Activated CD4-positive, alpha-beta memory T cell treated with anti-CD3 and anti-CD28 coated beads for 36 hours (primary cell): Measurements from ENCODE around the gene GLE1. TPM values are rescaled to one million over a fixed set of nuclear protein-coding genes. Genes with fewer than 3 reads are reported as not detected.
"Not testable (repeated sequence)": the region's sequence is repeated elsewhere in the genome, so short reads cannot be mapped to it uniquely, and the experiment has no call there.

Experiments used
- CTCF ChIA-PET: fragments of 350-600 bp; sonication (Branson Sonifier 250); formaldehyde crosslinking; loops from one replicate; lab custom pipeline; 2021; ENCODE audit warnings: antibody characterized with exemption, inconsistent platforms; lab: Charles Lee
- POLR2A ChIA-PET: fragments of 350-600 bp; sonication (Branson Sonifier 250); formaldehyde crosslinking; loops from one replicate; lab custom pipeline; 2021; ENCODE audit warnings: antibody characterized with exemption; lab: Charles Lee
- DNase-seq: peaks from one replicate; pipeline ENCODE4 v3.0.0-alpha.2; 2020
- H3K27ac Mint-ChIP-seq: one replicate; pipeline ENCODE4 v1.8.0; 2021; ENCODE audit warnings: mixed read lengths
- H3K27me3 Mint-ChIP-seq: one replicate; pipeline ENCODE4 v1.8.0; 2021; ENCODE audit warnings: mixed read lengths
- H3K36me3 Mint-ChIP-seq: one replicate; pipeline ENCODE4 v1.8.0; 2021; ENCODE audit warnings: mixed read lengths
- H3K4me1 Mint-ChIP-seq: one replicate; pipeline ENCODE4 v1.8.0; 2021; ENCODE audit warnings: low read depth, mixed read lengths
- H3K4me3 Mint-ChIP-seq: one replicate; pipeline ENCODE4 v1.8.0; 2021; ENCODE audit warnings: mild to moderate bottlenecking, mixed read lengths
- H3K9me3 Mint-ChIP-seq: one replicate; pipeline ENCODE4 v1.8.0; 2021; ENCODE audit warnings: mixed read lengths
- intact Hi-C: fragments of 100-400 bp; cut with micrococcal nuclease; formaldehyde crosslinking; loops from one replicate; pipeline ENCODE4 v1.15.1; 2023
- total RNA-seq, 2 experiments: library from RNA; stranded (reverse); gene quantifications; one replicate each; pipeline ENCODE4 v1.2.3, GENCODE V29; 2021

GLE1 gene
- total RNA-seq, 2 experiments from 2014 or later = 55.6 to 57.0 TPM

DNA sequence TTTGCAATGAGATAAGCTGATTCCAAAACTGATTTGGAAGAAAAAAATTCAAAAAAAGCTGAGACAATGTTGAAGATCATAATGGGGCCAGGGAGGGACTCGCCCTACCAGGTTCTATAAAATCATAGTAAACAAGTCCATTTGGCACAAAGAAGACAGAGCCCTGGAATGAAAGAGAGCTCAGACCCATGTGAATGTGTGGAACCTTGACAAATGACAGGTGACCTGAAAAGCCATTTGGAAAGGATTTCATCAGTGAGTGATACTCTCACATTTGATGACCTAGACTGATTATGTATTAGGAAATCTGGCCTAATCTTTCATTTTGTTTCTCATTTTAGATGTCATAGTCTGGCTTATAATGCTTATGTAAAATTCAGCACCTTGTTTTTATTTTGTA, 74.7 kb downstream of the GLE1 start:
- no peak overlapping the region for H3K4me3 Mint-ChIP-seq
- ChIA-PET CTCF (interaction anchor here (0.6 to 1.0 kb wide), 2 partner anchors 9 to 557 kb away, joined by 3 to 4 read pairs; no protein-coding TSS in a partner anchor), POLR2A (no interaction called here)
- no peaks in the 10 kb centered on the region for H3K9me3 Mint-ChIP-seq
- peak overlapping the region; percentile 8 for H3K27ac Mint-ChIP-seq
- no peaks in the 10 kb centered on the region for H3K27me3 Mint-ChIP-seq
- H3K36me3 Mint-ChIP-seq = peaks cover 71% of the 10 kb centered on the region
- peaks cover 3% of the 10 kb centered on the region for H3K4me1 Mint-ChIP-seq
- intact Hi-C loops = no loop called here
- DNase-seq = no peak

DNA sequence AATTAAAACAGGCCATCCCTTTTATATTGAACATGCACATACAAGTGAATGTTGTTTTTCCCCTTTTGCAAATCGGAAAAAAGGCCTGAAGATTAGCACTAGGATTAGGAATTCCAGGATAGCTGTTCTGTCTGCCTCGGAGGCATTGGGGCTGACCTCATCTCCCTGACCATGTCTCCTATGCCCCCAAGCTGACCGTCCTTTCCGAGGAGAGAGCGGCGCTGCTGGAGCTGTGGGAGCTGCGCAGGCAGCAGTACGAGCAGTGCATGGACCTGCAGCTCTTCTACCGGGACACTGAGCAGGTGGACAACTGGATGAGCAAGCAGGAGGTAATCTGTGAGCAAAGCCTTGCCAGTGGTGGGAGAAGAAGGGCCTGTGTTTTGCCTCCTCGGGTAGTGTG, 76.2 kb downstream of the GLE1 start:
- ChIA-PET CTCF (no interaction called here), POLR2A (no interaction called here)
- Mint-ChIP-seq H3K27me3 (no peaks in the 10 kb centered on the region), H3K4me1 (no peaks in the 10 kb centered on the region), H3K36me3 (peaks cover 75% of the 10 kb centered on the region), H3K4me3 (no peak overlapping the region), H3K27ac (no peak overlapping the region), H3K9me3 (no peaks in the 10 kb centered on the region)
- intact Hi-C loops = no loop called here
- no peak for DNase-seq

DNA sequence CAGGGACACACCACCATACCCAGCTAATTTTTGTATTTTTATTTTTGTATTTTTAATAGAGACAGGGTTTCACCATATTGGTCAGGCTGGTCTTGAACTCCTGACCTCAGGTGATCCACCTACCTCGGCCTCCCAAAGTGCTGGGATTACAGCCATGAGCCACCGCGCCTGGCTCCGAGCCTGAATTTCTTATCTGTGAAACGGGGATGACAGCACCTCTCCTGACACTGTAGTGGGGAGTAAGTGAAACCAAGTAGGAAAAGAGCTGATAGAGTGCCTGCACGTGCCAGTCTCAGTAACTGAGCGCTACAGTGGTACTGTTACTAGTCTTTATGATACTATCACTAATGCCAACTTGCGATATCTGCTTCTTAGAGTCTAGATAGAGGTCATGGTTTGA, 80.6 kb downstream of the GLE1 start:
- H3K27ac Mint-ChIP-seq = peak overlapping the region; percentile 38
- DNase-seq, intact Hi-C loops, H3K4me3 Mint-ChIP-seq, POLR2A ChIA-PET, CTCF ChIA-PET, H3K27me3 Mint-ChIP-seq, H3K9me3 Mint-ChIP-seq: not testable (repeated sequence)
- peaks cover 66% of the 10 kb centered on the region for H3K36me3 Mint-ChIP-seq
- peaks cover 13% of the 10 kb centered on the region for H3K4me1 Mint-ChIP-seq

DNA sequence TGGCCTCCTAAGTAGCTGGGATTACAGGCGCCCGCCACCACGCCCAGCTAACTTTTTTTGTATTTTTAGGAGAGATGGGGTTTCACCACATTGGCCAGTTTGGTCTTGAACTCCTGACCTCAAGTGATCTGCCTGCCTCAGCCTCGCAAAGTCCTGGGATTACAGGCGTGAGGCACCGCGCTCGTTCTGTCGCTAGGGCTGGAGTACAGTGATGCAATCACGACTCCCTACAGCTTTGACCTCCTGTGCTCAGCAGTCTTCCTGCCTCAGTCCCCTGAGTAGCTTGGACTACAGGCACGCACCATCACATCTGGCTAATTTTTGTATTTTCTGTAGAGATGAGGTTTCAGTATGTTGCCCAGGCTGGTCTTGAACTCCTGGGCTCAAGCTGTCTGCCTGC, 82.4 kb downstream of the GLE1 start:
- intact Hi-C loops = loop anchor here (2.0 kb wide), 1 partner anchor 34 kb away; the partner anchor contains the start of gene SPTAN1
- DNase-seq, CTCF ChIA-PET, H3K27me3 Mint-ChIP-seq, H3K4me3 Mint-ChIP-seq, H3K9me3 Mint-ChIP-seq: not testable (repeated sequence)
- Mint-ChIP-seq H3K4me1 (peaks cover 13% of the 10 kb centered on the region), H3K27ac (peak overlapping the region; percentile 77), H3K36me3 (peaks cover 68% of the 10 kb centered on the region)
- POLR2A ChIA-PET = interaction anchor here (1.0 kb wide), 1 partner anchor 34 kb away, joined by 4 read pairs; no protein-coding TSS in a partner anchor

DNA sequence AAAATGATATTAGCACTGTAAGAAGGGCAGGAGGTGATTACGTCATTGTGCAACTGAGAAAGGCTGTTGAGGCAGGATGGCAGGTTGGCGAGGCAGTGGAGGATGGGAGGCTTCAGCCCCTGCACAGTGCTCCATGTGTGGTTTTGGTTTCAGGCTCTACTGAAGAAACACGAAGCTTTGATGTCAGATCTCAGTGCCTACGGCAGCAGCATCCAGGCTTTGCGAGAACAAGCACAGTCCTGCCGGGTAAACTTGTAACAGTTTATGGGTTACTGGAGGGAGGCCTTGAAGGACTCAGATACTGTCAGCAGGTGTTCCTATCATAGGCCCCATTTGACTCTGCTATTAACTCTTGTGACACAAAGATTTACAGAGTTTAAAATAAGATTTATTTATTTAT, 82.9 kb downstream of the GLE1 start:
- intact Hi-C loops = loop anchor here (2.0 kb wide), 1 partner anchor 35 kb away; the partner anchor contains the start of gene SPTAN1
- peaks cover 13% of the 10 kb centered on the region for H3K4me1 Mint-ChIP-seq
- ChIA-PET POLR2A (interaction anchor here (1.0 kb wide), 1 partner anchor 34 kb away, joined by 4 read pairs; no protein-coding TSS in a partner anchor), CTCF (no interaction called here)
- peaks cover 64% of the 10 kb centered on the region for H3K36me3 Mint-ChIP-seq
- peak; percentile 80 for DNase-seq
- peak overlapping the region; percentile 77 for H3K27ac Mint-ChIP-seq
- H3K4me3 Mint-ChIP-seq = no peak overlapping the region
- no peaks in the 10 kb centered on the region for H3K27me3 Mint-ChIP-seq
- no peaks in the 10 kb centered on the region for H3K9me3 Mint-ChIP-seq

DNA sequence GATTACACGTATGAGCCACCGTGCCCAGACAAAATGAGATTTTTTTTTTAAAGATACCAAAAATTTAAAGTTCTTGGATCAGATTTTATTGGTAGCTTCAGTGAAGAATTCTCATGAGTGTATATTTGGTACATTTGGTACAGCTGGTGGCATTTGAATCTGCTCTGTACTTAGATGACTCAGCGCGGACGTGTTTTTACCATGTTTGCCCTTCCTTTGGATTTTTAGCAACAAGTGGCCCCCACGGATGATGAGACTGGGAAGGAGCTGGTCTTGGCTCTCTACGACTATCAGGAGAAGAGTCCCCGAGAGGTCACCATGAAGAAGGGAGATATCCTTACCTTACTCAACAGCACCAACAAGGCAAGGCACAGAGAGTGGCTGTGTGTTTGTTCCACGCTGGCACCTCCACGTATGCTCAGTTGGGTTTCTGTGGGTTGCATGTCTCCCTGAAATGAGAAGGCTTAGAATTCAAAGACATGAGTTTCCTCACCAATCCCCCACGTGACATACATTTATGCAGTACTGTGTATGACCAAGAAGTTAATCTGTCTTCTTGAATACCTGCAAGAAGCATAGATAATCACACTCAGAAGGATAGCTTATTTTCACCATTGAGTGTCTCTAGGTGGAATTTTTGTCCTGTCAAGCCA, 84.2 kb downstream of the GLE1 start:
- ChIA-PET CTCF (interaction anchor here (0.7 kb wide), 1 partner anchor 10 kb away, joined by 3 read pairs; no protein-coding TSS in a partner anchor), POLR2A (no interaction called here)
- no peaks in the 10 kb centered on the region for H3K9me3 Mint-ChIP-seq
- no peak for DNase-seq
- H3K27me3 Mint-ChIP-seq = no peaks in the 10 kb centered on the region
- no peak overlapping the region for H3K4me3 Mint-ChIP-seq
- H3K36me3 Mint-ChIP-seq = peaks cover 60% of the 10 kb centered on the region
- intact Hi-C loops = no loop called here
- peaks cover 13% of the 10 kb centered on the region for H3K4me1 Mint-ChIP-seq
- H3K27ac Mint-ChIP-seq = peak overlapping the region; percentile 46

Other genes starting within 250 kb of the GLE1 start
- gene GOLGA2, start 228.7 kb upstream of the GLE1 start, total RNA-seq = 10 to 100 TPM; 34.4 to 42.9 TPM
- gene SWI5, start 228.4 kb upstream of the GLE1 start, total RNA-seq = 10 to 100 TPM; 15.2 to 15.5 TPM
- gene TRUB2, start 182.3 kb upstream of the GLE1 start, total RNA-seq = 10 to 100 TPM; 27.2 to 27.4 TPM
- 10 to 100 TPM; 33.0 to 35.5 TPM for gene COQ4, start 181.9 kb upstream of the GLE1 start, total RNA-seq
- gene SLC27A4, start 164.2 kb upstream of the GLE1 start, total RNA-seq = 10 to 100 TPM; 12.6 to 14.1 TPM
- gene URM1, start 133.3 kb upstream of the GLE1 start, total RNA-seq = 10 to 100 TPM; 45.9 to 50.0 TPM
- 1 to 10 TPM; 1.0 to 1.1 TPM for gene CERCAM, start 83.9 kb upstream of the GLE1 start, total RNA-seq
- 10 to 100 TPM; 68.9 to 72.8 TPM for gene ODF2, start 48.7 kb upstream of the GLE1 start, total RNA-seq
- gene SPTAN1, start 47.9 kb downstream of the GLE1 start, total RNA-seq = 100 to 1,000 TPM; 228 TPM
- gene DYNC2I2, start 152.1 kb downstream of the GLE1 start, total RNA-seq = 10 to 100 TPM; 44.9 to 45.2 TPM
- gene SET, start 184.5 kb downstream of the GLE1 start, total RNA-seq = 100 to 1,000 TPM; 578 to 592 TPM
- 10 to 100 TPM; 10.4 to 11.4 TPM for gene PKN3, start 197.8 kb downstream of the GLE1 start, total RNA-seq
- 10 to 100 TPM; 65.8 to 68.7 TPM for gene ZDHHC12, start 219.4 kb downstream of the GLE1 start, total RNA-seq